Brain microvascular endothelial cell (primary cell): Measurements from ENCODE around the gene ARHGAP9.

Source experiments
- DNase-seq: peaks from one replicate; pipeline ENCODE4 v3.0.0-alpha.2; 2020
- H3K27ac ChIP-seq: fragments of 250-450 bp; sonication (Bioruptor Pico); 2 replicates; pipeline ENCODE4 v1.5.1; 2020; ENCODE audit warnings: mild to moderate bottlenecking, moderate library complexity
- H3K27me3 ChIP-seq: fragments of 250-450 bp; sonication (Bioruptor Pico); replicated peaks from 2 replicates; pipeline ENCODE4 v1.5.1; 2020; ENCODE audit warnings: mild to moderate bottlenecking
- H3K36me3 ChIP-seq: fragments of 250-450 bp; sonication (Bioruptor Pico); replicated peaks from 2 replicates; pipeline ENCODE4 v1.5.1; 2020; ENCODE audit warnings: mild to moderate bottlenecking
- H3K4me3 ChIP-seq: 2 replicates; pipeline ENCODE4 v1.5.1; 2011; ENCODE audit warnings: low read depth, mild to moderate bottlenecking, control low read depth, low read length, moderate library complexity
- CTCF ChIP-seq: IDR thresholded peaks from 2 replicates; pipeline ENCODE4 v1.5.1; 2011; ENCODE audit warnings: low read depth, mild to moderate bottlenecking, moderate library complexity, low read length, control low read depth, inconsistent platforms; ENCODE audit errors: missing control alignments
- in situ Hi-C: cut with HindIII; loops from 2 replicates; pipeline ENCODE4 v1.10.0; 2017; ENCODE audit warnings: low sequenced_read_pairs, low pct_ligation_motif_present

ARHGAP9 gene

DNA sequence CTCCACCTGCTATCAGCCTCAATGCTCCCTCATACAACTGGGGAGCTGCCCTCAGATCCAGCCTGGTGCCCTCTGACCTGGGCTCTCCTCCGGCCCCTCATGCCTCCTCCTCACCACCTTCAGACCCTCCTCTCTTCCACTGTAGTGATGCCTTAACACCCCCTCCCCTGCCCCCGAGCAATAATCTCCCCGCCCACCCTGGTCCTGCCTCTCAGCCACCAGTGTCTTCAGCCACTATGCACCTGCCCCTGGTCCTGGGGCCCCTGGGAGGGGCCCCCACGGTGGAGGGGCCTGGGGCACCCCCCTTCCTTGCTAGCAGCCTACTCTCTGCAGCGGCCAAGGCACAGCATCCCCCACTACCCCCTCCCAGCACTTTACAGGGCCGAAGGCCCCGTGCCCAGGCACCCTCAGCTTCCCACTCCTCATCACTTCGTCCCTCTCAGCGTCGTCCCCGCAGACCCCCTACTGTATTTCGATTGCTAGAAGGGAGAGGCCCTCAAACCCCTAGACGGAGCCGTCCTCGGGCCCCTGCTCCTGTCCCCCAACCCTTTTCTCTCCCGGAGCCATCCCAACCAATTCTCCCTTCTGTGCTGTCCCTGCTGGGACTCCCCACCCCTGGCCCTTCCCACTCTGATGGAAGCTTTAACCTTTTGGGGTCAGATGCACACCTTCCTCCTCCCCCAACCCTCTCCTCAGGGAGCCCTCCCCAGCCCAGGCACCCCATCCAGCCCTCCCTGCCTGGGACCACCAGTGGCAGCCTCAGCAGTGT is 46.1 kb upstream of the ARHGAP9 start:
- Histone ChIP-seq H3K36me3 (peaks cover 45% of the 10 kb centered on the region), H3K4me3 (no peak overlapping the region), H3K27me3 (no peaks in the 10 kb centered on the region), H3K27ac (no peak overlapping the region)
- no peak for TF ChIP-seq CTCF
- DNase-seq, result no peak
- in situ Hi-C loops, result no loop called here

GRCh38 chr12:57524814-57525614 is 45.3 kb upstream of the ARHGAP9 start:
- in situ Hi-C loops, result no loop called here
- H3K27ac ChIP-seq, result no peak overlapping the region
- H3K36me3 ChIP-seq, result peaks cover 37% of the 10 kb centered on the region

GRCh38 chr12:57523706-57524614 is 44.3 kb upstream of the ARHGAP9 start:
- Histone ChIP-seq H3K27me3 (no peaks in the 10 kb centered on the region), H3K27ac (peak overlapping the region; percentile 40), H3K36me3 (peaks cover 30% of the 10 kb centered on the region), H3K4me3 (peak overlapping the region; percentile 77)
- no peak for TF ChIP-seq CTCF
- no peak for DNase-seq
- in situ Hi-C loops, result no loop called here

More at GRCh38 chr12:57524814-57525614, 45.3 kb upstream of the ARHGAP9 start:
- Histone ChIP-seq H3K4me3 (peak overlapping the region; percentile 9), H3K27me3 (no peaks in the 10 kb centered on the region)
- DNase-seq, result no peak
- TF ChIP-seq CTCF, result no peak

DNA sequence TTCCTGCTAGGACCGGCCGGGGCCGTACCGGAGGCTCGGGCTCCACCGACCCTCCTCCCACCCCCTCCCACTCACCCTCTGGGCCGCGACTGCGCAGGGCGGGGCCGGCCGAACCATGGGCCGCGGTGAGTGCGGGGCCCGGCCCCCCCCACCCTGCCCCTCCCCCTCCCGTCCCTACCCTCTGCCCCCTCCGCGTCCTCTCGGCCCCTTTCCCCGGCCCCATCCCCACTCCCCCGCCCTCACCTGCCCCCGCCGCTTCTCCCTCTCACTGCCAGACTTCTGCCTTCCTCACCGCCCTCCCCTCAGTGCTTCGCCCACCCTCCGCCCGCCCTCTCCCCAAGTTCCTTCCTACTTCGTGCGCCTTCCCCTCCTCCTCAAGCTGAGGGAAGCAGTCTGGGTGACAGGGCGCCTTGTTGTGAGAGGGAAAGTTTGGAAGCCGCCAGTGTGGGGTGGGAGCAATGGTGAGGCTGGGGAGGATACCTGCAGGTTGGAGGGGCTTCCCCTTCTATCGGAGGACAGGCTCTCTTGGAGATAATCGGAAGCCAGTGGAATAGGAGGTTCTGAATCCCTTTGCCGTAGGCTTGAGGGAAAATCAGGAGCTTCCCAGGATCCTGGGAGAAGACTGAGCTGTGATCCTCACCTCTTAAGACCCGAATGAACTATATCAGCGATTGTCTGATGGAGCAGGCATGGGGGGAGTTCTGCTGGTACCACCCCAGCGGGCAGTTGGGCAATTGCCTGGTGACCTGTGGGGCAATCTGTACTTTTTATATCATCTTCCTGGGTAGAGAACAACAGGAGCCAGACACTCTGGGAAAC is 43.4 kb upstream of the ARHGAP9 start:
- no peak for TF ChIP-seq CTCF
- DNase-seq, result peak; percentile 14
- Histone ChIP-seq H3K27ac (peak overlapping the region; percentile 71), H3K36me3 (peaks cover 28% of the 10 kb centered on the region), H3K27me3 (no peaks in the 10 kb centered on the region), H3K4me3 (peak overlapping the region; percentile 77)
- in situ Hi-C loops, result no loop called here
